Measurements from ENCODE around the gene BRD3.
A peak's percentile ranks its signal among the peaks of the same experiment; 100 is the strongest.
"Not testable (repeated sequence)": the region's sequence is repeated elsewhere in the genome, so short reads cannot be mapped to it uniquely, and the experiment has no call there.

The BRD3 gene

DNA sequence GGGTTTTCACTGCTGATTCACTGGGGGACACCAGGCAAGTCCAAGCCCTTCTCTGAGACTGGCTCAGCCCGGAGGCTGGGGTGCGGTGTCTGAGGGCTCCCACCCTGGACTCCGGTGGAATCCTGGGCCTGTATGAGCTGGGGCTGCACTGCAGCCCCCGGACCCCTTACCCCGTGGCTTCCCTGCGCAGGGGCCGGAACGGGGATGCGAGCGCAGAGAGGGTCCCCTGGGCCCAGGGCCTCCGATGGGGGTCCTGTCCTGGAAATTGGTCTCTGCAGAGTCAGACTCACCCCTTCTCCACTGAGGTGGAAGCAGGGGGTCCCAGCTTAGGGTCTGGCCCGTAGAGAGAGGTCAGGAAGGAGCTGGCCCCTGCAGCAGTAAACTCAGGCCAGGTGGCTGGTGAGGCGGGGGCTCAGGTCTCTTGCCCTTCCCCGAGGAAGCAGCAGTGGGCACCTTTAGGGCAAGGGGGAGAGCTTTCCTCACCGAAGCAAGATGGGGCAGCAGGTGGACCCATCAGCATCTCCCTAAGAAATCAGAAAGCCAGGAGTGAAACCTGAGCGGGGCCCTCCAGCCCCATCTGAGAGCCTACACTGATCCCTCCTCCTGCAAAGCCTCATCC, 74.1 kb downstream of the BRD3 start:
- no peak for DNase-seq (ENCODE audit: low read depth in 1 of 2, low spot score in 1 of 2)

DNA sequence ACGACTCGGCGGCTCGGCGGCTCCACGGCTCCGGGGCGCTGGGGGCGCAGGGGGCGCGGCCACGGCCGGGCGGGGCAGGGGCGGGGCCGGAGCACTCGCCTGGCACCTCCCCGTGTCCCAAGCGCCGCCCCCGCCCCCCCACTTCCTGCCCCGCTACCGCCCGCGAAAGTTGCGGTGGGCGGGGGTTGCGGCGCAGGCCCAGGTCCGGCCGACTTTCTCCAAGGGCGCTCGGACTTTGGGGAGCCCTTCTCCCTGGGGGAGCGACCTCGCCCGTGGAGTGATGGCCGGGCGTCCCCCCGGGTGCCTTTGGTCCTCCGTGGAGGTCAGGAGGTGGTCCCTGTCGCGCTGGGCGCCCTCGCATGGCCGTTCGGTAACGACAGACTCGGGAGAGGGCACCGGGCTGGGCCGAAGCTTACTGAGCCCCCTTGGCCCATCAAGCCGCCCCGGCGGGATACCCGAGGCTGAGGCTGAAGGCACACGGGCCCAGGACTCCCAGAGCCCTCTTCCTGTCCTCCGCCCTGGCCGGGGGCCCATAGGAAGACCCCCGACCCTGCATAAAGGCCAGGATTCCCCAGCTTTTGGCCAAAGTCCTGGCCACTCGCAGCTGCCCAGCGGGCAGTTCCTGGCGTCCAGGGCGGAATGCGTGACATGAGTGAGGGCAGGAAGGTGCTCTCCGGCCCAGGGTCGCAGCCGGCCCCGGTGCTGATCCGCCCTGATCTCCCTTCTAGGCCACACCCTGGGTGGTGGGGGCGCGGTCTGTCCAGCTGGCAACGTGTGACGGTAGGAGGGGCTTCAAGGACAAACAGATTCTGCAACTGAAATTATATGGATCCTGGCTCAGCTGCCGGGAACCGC, 74.8 kb downstream of the BRD3 start:
- DNase-seq (ENCODE audit: low read depth in 1 of 2, low spot score in 1 of 2) = peak; percentile 57 to 72

DNA sequence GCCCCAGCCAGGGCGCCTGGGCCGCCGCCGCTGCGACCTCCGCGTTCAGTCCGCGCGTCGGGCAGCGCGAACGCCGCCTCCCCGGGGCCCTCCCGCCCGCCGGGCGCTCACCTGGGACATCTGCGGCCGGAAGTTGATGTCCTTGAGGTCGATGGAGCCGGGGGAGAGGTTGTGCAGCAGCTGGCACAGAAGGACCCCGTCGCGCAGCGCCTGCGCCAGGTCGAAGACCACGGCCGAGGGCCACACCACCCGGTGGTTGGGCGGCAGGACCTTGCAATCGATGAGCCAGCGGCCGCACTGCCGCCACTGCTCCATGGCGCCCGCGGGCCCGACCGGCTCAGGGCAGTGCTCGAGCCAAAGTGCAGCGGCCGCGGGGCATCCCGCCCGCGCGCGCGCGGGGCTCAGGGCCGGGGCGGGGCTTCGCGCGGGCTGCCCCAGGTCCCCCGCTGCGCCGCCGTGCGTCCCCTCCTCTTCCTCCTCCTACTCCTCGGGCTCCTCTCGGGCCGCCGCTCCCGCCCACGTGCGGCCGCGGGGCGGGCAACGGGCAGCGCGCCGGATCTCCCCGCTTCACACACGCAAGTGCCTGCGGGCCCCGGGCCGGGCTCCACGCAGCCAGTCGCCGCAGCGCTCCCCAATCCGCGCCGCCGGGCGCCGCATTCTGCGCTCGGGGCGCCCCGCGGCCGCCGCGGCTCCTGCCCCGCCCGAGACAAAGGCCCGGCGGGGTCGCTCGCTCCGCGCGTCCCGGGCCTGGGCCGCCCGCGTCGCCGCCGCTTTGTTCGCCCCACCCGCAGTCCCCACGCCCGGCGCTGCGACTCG, 75.7 kb downstream of the BRD3 start, which contains the start of gene VAV2:
TSS of gene VAV2 (minus strand) at position 361 of the 816 bp plus-strand sequence. CDS start at position 315, 46 bp downstream.
- no peak for DNase-seq (ENCODE audit: low read depth in 1 of 2, low spot score in 1 of 2)

DNA sequence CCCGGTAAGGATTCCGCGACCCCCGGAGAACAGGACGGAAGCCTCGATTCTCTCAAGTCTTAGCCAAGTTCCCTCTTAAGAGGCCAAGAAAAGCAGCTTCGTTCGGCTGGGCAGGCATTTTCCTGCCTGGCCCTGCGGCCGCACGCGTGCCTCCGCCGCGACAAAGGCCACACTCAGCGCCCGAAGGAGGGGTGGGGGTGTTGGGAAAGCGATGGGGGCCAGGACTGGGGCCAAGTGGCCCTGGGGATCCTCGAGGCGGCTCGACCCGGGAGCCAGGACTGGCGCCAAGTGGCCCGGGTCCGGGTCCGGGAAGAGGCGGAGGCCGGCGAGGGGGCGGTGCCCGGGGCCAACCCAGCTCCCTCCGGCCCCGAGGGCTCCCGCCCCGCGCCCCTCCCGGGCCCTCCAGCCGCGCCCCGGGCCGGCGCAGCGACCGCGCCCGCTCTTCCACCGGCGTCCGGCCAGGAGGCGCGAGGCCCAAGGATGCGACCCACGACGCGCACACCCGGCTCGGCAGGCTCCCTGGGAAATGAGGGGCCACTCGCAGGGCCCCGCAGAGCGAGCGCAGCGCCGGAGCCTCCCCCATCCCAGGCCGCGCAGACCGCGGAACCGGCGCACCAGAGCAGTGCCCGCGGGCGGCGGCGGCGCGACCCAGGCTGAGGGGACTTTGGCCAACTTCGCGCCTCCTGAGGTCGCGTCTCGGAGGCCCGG, 76.5 kb downstream of the BRD3 start:
- DNase-seq (ENCODE audit: low read depth in 1 of 2, low spot score in 1 of 2) = no peak

DNA sequence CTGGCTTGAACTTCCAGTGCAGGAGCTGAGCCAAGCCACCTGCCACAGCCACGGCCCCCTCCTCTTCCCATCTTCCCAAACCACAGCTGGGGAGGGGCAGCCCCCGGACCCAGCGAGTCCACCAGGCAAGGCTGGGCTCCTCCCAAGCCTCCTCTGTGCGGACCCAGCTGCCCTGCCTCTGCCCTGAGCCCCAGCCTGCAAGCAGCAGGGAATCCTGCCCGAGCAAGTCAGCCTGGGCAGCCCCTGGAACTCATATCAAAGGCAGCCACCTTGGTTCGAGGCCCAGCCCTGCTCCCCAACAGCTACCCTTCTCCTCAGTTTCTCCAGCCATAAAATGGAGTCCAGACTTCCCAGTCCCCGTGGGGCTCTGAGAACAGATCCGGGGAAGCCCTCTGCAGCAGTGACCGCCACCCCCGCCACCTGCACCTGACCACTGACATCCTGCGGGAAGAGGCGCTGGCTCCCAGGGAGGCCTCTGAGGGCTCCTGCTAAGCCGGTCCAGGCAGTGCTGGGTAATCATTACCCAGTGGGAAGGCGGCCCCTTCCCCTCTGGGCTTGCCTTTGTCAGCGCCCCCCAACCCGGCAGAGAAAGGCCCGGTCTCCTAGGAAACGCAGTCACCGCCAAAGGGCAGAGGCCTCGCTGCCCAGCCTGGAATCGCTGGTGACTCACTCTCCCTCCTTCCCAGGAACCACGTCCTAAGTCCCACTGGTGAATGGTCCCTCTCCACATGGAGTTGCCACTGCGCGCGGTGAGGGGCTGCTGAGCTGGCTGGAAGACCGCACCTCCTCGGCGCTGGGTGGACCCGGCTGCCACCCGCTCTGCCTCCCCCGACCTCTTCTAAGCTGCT, 77.2 kb downstream of the BRD3 start:
- no peak for DNase-seq (ENCODE audit: low read depth in 1 of 2, low spot score in 1 of 2)

DNA sequence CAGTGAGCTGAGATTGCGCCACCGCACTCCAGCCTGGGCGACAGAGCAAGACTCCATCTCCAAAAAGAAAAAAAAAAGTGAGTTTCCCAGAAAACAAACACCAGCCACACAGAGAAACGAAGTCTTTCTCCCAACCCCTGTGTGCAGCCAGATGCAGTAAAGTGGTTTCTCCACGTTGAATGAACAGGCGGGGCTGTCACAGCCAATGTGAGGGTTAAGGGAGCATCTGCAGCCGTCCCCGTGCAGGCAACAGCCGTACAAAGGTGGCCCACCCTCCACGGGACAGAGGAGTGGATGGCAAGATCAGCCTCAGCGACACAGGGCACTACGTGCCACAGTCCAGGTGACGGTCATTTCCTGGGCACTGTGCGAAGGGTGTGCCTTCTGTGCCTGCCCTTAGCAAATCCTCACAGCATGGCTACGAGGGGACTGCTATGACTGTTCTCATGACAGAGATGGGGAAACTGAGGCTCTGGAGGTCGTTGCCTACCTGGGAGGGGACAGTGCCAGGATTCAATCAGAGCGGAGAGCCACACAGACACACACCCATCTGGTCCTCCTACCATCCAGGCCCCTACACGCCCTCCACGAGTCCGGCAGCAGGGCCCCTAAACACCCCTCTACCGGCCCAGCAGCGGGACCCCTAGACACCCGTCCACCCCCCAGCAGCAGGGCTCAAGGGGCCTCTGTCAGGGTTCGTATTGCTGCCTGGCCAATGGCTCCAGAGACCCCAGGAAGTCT, 78.0 kb downstream of the BRD3 start:
- no peak for DNase-seq (ENCODE audit: low read depth in 1 of 2, low spot score in 1 of 2)

DNA sequence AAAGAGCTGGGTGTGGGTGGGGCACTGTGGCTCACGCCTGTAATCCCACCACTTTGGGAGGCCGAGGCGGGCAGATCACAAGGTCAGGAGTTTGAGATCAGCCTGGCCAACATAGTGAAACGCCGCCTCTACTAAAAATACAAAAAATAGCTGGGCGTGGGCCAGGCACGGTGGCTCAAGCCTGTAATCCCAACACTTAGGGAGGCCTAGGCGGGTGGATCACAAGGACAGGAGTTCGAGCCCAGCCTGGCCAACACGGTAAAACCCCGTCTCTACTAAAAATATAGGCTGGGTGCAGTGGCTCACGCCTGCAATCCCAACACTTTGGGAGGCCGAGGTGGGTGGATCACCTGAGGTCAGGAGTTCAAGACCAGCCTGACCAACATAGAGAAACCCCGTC, 79.1 kb downstream of the BRD3 start:
- not testable (repeated sequence) for DNase-seq (ENCODE audit: low read depth in 1 of 2, low spot score in 1 of 2)

DNA sequence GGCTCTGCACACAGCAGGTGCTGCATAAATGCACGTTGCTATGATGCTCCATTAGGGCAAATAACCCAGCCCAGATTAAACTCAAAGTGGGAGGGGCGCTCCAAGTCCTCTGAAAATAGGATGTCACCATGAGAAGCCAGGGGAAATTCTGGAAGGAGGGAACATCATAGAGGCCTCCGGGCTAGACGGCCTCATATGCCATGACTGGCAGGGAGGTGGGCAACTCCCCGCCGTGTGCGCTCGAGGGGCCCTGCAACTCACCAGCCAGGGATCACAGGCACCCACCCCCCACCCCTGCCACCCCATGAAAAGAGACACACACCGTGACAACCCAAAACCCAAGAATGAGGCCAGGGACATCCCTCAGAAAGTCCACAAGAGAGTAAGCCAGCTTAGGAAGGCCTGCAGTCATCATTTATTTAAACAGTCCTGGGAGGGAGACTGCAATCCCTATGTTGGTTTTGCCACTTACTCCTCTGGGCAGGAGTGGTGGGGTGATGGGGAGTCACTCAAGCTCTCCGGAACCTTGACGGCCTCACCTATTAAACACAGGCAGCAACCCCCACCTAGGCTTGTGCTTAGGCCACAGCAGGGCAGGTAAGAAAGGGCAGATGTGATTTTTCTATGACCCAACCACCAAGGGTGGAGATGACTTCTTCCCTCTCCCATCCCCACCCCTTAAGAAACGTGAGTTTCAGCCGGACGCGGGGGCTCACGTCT, 79.7 kb downstream of the BRD3 start:
- DNase-seq (ENCODE audit: low read depth in 1 of 2, low spot score in 1 of 2) = no peak

DNA sequence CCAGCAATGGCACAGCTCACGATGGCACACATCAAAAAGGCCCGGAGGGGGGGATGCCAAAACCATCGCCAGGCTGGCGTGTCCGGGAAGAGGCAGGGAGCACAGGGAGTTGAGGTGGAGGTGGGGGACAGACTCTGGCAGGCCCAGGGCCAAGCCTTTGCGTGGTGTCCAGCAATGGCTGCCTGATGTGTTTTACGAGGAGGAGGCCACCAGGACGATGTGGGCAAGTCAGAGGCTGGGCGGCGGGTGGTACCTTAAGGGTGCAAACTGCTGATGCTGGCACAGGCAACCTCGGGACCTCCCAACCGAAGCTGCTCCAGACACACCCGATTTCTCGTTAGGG, 80.4 kb downstream of the BRD3 start:
- no peak for DNase-seq (ENCODE audit: low read depth in 1 of 2, low spot score in 1 of 2)

DNA sequence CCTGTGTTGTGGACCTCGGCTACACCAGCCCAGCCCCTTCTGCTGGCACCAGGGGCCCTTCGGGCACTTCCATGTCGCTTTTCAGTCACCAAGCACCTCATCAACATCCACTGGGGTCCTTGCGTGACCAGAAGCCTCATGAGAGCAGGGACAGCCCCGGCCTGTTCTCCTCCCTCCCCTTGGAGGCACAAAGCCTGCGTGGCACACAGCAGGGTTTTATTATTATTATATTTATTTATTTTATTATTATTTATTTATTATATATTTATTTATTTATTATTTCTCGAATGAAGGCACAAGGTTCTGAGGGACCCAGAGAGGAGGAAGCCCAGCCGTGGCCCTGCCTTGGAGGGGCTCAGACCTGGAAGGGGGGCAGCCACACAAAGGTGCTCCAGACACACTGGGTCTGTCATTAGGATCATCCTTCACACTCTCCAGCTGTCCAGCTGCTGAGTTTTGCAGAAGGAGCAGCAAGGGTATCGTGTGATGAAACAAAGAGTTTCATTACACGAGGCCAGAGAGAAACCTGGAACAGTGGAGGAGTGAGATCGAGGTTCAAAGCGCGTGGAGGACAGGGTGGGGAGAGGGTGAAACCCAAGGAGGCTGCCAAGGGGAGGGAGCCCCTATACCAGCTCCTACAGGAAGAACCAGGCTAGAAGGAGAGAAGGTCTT, 80.9 kb downstream of the BRD3 start:
- DNase-seq (ENCODE audit: low read depth in 1 of 2, low spot score in 1 of 2) = no peak

DNA sequence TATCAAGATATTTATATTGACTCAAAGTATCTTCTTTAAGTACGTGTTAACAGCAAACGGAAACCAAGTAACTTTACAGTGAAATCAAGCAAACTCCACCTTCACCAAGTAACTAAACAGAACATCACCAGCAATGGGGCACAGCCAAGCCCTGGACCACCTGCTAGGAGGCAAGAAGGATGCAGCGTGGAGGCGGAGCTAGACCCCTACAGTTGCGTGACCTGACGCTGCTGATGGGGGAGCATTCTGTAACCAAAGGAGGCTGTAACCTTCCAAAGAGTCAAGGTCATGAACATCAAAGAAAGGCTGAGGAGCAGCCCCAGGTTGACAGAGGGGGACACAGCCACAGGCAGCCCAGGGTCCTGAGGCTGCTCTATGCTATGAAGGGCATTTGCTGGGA, 81.8 kb downstream of the BRD3 start:
- DNase-seq (ENCODE audit: low read depth in 1 of 2, low spot score in 1 of 2) = no peak

DNA sequence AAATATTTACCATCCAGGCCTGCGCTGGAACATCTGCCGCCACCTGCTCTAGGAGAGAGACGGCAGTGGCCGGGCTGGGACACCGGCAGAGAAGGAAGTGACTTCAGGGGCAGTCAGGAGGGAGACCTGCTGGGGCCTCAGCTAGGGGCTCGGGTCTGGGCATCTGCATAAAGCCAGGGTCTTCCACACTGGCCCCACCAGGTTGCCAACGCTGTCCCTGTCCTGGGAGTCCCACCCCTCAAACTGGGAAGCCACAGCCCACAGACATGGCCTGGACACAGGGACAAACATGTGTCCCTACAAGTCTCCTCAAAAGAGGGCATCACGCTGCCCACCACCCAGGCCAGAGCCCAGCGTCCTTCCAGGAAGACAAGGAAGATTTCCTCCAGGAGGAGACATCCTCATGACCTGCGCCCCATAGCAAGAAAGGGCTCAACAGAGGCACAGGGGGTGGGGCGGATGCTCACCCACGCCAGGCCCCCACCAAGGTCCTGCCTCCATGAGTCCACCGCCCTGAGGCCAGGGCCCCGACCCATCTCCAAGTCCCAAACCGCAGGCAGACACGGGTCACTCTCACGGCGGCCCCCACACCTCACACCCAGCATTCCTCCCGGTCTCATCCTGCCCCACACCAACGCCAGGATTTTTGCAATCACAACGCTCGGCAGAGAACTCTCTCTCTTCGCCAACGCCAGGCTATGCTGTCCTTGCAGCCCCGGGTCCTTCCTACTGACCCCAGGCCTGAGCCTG, 84.7 kb downstream of the BRD3 start:
- no peak for DNase-seq (ENCODE audit: low read depth in 1 of 2, low spot score in 1 of 2)

DNA sequence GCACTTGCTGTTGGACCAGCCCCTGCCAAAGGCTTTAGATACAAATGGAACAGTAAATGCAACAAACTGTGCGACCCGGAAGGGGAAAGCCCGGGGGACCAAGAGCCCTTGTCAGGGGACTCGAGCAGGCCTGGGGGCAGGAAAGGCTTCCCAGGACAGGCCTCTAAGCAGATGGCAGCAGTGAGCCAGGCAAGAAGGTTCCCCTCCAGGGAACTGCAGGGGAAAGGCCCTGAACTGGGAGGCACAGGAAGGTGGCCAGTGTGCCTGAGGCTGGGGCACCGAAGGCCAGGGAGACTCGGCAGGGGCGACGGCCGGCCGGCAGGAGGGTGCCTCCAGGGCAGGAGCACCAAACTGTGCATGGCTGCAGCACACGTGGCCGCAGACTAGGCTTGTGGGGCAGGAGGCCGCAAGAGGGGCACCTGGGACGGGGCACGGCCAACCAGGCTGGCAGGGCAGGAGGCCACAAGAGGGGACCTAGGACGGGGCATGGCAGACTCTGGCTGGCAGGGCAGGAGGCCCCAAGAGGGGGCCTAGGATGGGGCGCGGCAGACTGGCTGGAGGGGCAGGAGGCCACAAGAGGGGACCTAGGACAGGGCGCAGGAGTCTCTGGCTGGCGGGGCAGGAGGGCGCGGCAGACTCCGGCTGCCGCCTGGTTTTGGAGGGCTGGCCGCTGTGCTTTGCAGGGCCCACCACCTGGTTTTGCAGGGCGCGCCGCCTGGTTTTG, 85.7 kb downstream of the BRD3 start:
- DNase-seq (ENCODE audit: low read depth in 1 of 2, low spot score in 1 of 2) = no peak

DNA sequence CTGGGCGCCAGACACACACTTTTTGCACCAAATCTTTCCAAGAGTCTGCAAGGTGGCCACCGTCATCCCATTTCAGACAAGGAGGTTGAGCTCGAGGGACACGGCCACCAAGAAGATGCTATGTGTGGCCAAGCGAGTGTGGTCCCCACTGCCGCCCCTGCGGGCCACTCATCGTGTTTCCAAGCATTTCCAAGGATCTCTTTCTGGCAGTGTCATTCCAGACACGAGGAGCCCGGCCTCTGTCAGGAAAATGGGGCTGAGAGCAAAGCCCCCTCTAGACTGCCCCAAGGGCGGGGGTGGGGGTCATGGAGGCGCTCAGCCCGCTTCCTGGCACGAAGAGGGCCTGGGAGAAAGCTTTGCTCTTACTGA, 86.3 kb downstream of the BRD3 start:
- DNase-seq (ENCODE audit: low read depth in 1 of 2, low spot score in 1 of 2) = no peak

DNA sequence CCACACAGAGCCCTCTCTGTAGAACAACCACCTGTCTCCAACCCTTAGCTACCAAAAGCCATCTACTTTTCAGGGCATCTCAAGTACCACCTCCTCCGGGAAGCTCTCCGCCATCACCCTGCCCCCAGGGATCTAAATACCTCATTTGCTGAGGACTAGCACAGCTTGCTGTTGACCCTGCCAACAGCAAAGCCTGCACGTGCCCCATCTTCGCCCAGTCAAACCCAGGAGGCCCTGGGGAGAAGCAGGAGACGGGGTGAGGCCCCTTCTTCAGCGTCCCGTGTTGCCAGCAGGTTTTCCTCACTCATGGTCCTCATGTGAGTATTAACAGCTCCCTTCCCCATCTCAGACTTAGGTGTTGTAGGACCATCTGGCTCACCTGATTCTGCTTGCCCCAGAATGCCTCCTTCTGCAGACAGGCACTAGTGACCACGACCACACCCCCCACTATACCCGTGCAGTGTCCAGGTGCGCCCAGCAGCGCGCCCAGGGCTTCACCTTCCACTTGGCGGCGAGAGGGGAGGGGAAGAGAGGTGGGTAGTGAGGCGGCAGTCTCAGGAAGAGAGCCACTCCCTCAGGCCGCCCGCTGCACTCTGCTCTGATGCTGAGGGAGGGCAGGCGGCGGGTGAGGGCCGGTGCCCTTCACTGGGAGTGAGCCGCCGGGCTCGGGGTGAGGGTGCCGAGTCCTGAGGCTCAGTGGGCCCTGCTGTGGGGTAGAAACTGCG, 86.8 kb downstream of the BRD3 start:
- no peak for DNase-seq (ENCODE audit: low read depth in 1 of 2, low spot score in 1 of 2)
